Loucy (cell line): ENCODE results near the gene KCTD11.

ENCODE experiments used
- CTCF ChIP-seq: fragments of 200-600 bp; sonication (generic); conservative IDR thresholded peaks from 2 replicates; pipeline ENCODE4 v1.5.1; 2014; ENCODE audit warnings: mild to moderate bottlenecking, antibody characterized with exemption, low read length
- EZH2phosphoT487 ChIP-seq: fragments of 200-600 bp; IDR thresholded peaks from 2 replicates; pipeline ENCODE4 v1.6.1; 2018; ENCODE audit warnings: antibody characterized with exemption, mild to moderate bottlenecking, moderate library complexity, borderline replicate concordance

DNA sequence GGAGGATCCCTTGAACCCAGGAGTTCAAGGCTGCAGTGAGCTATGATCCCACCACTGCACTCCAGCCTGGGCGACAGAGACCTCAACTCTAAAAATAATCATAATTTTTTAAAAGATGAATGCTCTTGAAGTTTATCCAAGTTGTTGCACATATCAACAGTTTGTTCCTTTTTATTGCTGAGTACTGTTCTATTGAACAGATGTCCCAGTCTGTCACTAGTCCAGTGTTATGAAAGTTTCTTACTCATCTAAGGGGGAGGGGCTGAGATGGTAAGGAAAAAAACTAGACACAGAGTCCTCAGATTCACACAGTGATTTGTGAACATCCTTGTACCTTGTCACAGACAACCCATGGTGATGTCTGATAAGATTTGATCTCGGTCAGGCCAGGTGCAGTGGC is 11.8 kb upstream of the KCTD11 start:
- TF ChIP-seq CTCF = no peak
- TF ChIP-seq EZH2phosphoT487 = no peak
